Adrenal gland (tissue), 12 donors: ENCODE results near the gene ENPP6. TPM values are rescaled to one million over a fixed set of nuclear protein-coding genes. Genes with fewer than 3 reads are reported as not detected.

Experiments
- DNase-seq, 7 donors: peaks; one replicate each; pipeline ENCODE4 v3.0.0-alpha.2; 2019 to 2020
- H3K27ac ChIP-seq, 5 donors: fragments of 200-600 bp; sonication (generic) in 4 of 5; 1 replicate in 3 of 5; 2 replicates in 2 of 5; pipeline versions ENCODE4 v1.5.1 to v1.8.0; 2016 to 2020; ENCODE audit warnings: mild to moderate bottlenecking in 1 of 5
- H3K27me3 ChIP-seq: fragments of 200-600 bp; 2 replicates; pipeline ENCODE4 v1.8.0; 2021
- H3K36me3 ChIP-seq, 2 donors: fragments of 200-600 bp; replicated peaks in 1 of 2; 1 replicate in 1 of 2; 2 replicates in 1 of 2; pipeline versions ENCODE4 v1.5.1 to v1.8.0; 2018 to 2022
- H3K4me1 ChIP-seq, 2 donors: fragments of 200-600 bp; replicated peaks in 1 of 2; 1 replicate in 1 of 2; 2 replicates in 1 of 2; pipeline versions ENCODE4 v1.5.1 to v1.8.0; 2018 to 2021
- H3K4me3 ChIP-seq, 4 donors: fragments of 200-600 bp; sonication (generic) in 3 of 4; one replicate each; pipeline ENCODE4 v1.5.1; 2016 to 2018
- H3K9me3 ChIP-seq, 3 donors: fragments of 200-600 bp; sonication (generic) in 1 of 3; replicated peaks in 1 of 3; 1 replicate in 2 of 3; 2 replicates in 1 of 3; pipeline versions ENCODE4 v1.5.1 to v1.8.0; 2016 to 2021
- POLR2A ChIP-seq, 2 donors: fragments of 450-650 bp; IDR thresholded peaks; one replicate each; pipeline ENCODE4 v1.6.1; 2017; ENCODE audit warnings: antibody characterized with exemption in 2 of 2, mild to moderate bottlenecking in 2 of 2, moderate library complexity in 1 of 2
- WGBS, 4 donors: extraction: QIAGEN DNeasy Blood & Tissue Kit in 2 of 4; methylation state at CpG; one replicate each; pipeline versions ENCODE4 v1.1.5 to v1.1.7; 2013 to 2017; 5-methylcytosine and 5-hydroxymethylcytosine counted together
- intact Hi-C, 2 donors: fragments of 100-400 bp; cut with DNase I; formaldehyde crosslinking; loops; one replicate each; pipeline versions ENCODE4 v1.14.1 to v1.15.0; 2022 to 2023
- polyA plus RNA-seq, 3 donors: library from polyadenylated mRNA; stranded (reverse); fragments of 200-250 nt in 2 of 3; fragments of 350-450 nt in 1 of 3; fragmentation: Illumina TruSeq in 1 of 3; extraction: RNeasy Lipid Tissue Mini Kit (QIAGEN cat#74804) in 1 of 3; gene quantifications; one replicate each; pipeline ENCODE4 v1.2.3, GENCODE V29; 2013 to 2014
- total RNA-seq, 9 donors: library from RNA; depleted of rRNA in 4 of 9; stranded (reverse); fragments of >200 nt in 4 of 9; fragments of 120-200 nt in 1 of 9; fragmentation: NEBNext Ultra II Directional in 1 of 9; extraction: Animal tissue kit (Norgen Biotek cat#: 25700) in 1 of 9; gene quantifications; one replicate each; pipeline versions ENCODE4 v1.1.0 to v1.2.4, GENCODE V29; 2013 to 2023
- TF ChIP-seq, protein P1 (sequence below), 6 experiments: fragments of 450-650 bp in 4 of 6; fragments of 200-600 bp in 2 of 6; sonication (generic) in 1 of 6; IDR thresholded peaks; 1 replicate in 5 of 6; 2 replicates in 1 of 6; pipeline versions ENCODE4 v1.5.1 to v1.8.0; 2016 to 2021; ENCODE audit warnings: antibody characterized with exemption in 6 of 6, mild to moderate bottlenecking in 2 of 6, moderate library complexity in 1 of 6
- donor health status: healthy with polysubstance abuse.
- donor health status: Bipolar disorder and iron deficiency.
- donor health status: DM: yes; HTN: yes; CAD: no.
- donor health status: DM: no; HTN: no; CAD: no.
- donor health status: DM: no; HTN: no; CAD: no.
- donor health status: DM: yes; HTN: yes; CAD: no.

ENPP6 gene
- total and polyA plus RNA-seq, 12 donors = 0.18 to 11.3 (median 0.46) TPM; not detected in 1

GRCh38 chr4:184198190-184198589 is 19.5 kb downstream of the ENPP6 start:
- H3K27me3 ChIP-seq = no peaks in the 10 kb centered on the region
- no peaks in the 10 kb centered on the region for H3K4me1 ChIP-seq
- intact Hi-C loops = no loop called here
- TF ChIP-seq POLR2A (IDR thresholded peaks at IDR 0.05) = no peak
- TF ChIP-seq, protein P1, sequence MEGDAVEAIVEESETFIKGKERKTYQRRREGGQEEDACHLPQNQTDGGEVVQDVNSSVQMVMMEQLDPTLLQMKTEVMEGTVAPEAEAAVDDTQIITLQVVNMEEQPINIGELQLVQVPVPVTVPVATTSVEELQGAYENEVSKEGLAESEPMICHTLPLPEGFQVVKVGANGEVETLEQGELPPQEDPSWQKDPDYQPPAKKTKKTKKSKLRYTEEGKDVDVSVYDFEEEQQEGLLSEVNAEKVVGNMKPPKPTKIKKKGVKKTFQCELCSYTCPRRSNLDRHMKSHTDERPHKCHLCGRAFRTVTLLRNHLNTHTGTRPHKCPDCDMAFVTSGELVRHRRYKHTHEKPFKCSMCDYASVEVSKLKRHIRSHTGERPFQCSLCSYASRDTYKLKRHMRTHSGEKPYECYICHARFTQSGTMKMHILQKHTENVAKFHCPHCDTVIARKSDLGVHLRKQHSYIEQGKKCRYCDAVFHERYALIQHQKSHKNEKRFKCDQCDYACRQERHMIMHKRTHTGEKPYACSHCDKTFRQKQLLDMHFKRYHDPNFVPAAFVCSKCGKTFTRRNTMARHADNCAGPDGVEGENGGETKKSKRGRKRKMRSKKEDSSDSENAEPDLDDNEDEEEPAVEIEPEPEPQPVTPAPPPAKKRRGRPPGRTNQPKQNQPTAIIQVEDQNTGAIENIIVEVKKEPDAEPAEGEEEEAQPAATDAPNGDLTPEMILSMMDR (IDR thresholded peaks at IDR 0.05) = no peak
- H3K9me3 ChIP-seq = no peaks in the 10 kb centered on the region
- 69 to 90% (median 74%) methylated on average over 1 to 5 of the region's 5 CpGs for WGBS, 4 donors
- H3K36me3 ChIP-seq = no peaks in the 10 kb centered on the region
- no peak overlapping the region for H3K4me3 ChIP-seq
- DNase-seq = no peak
- no peak overlapping the region for H3K27ac ChIP-seq

GRCh38 chr4:184197536-184198082 is 20.1 kb downstream of the ENPP6 start:
- H3K27me3 ChIP-seq = no peaks in the 10 kb centered on the region
- no peaks in the 10 kb centered on the region for H3K4me1 ChIP-seq
- 89 to 93% (median 90%) methylated on average over 3 of the region's 3 CpGs for WGBS, 4 donors
- DNase-seq = no peak
- intact Hi-C loops = no loop called here
- TF ChIP-seq, protein P1 (IDR thresholded peaks at IDR 0.05) = no peak
- no peak for TF ChIP-seq POLR2A (IDR thresholded peaks at IDR 0.05)
- H3K4me3 ChIP-seq = no peak overlapping the region
- H3K9me3 ChIP-seq = no peaks in the 10 kb centered on the region
- no peak overlapping the region for H3K27ac ChIP-seq
- H3K36me3 ChIP-seq = no peaks in the 10 kb centered on the region

DNA sequence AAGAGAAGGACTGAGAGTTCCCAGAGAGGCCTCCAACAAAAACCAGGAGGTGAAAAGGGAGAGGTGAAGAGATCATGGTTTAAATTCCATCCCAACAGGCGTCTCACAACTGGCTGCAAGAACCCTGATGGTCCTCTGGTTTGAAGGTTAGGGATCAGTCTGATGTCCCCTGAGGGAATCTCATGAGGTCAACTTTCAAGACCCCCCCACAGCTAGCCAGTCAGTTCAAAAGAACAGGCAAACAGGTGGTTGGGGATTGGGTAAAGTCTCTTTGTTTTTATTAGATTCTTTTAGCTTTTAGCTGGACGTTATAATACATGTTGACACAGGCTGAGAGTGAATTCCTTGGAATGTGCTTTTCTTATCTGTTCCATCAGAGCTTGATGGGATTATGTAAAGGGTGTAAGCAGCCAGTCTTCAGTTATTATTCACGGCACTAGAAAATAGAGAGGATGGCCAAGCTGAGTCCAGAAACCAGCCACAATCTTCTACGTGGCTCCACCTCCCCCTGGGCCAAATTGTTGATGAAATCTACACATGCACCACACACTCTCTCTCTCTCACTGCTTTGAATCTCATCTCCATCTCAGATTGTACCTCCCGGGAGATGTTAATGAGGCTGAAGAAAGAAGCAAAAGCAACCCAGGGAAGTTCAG is 20.8 kb downstream of the ENPP6 start:
- Histone ChIP-seq H3K4me3 (no peak overlapping the region), H3K27me3 (no peaks in the 10 kb centered on the region), H3K9me3 (no peaks in the 10 kb centered on the region), H3K27ac (no peak overlapping the region), H3K4me1 (no peaks in the 10 kb centered on the region), H3K36me3 (no peaks in the 10 kb centered on the region)
- WGBS, 4 donors = 54 to 72% (median 63%) methylated on average over 5 of the region's 5 CpGs
- DNase-seq = no peak
- intact Hi-C loops = no loop called here
- TF ChIP-seq, protein P1 (IDR thresholded peaks at IDR 0.05) = no peak
- TF ChIP-seq POLR2A (IDR thresholded peaks at IDR 0.05) = no peak

DNA sequence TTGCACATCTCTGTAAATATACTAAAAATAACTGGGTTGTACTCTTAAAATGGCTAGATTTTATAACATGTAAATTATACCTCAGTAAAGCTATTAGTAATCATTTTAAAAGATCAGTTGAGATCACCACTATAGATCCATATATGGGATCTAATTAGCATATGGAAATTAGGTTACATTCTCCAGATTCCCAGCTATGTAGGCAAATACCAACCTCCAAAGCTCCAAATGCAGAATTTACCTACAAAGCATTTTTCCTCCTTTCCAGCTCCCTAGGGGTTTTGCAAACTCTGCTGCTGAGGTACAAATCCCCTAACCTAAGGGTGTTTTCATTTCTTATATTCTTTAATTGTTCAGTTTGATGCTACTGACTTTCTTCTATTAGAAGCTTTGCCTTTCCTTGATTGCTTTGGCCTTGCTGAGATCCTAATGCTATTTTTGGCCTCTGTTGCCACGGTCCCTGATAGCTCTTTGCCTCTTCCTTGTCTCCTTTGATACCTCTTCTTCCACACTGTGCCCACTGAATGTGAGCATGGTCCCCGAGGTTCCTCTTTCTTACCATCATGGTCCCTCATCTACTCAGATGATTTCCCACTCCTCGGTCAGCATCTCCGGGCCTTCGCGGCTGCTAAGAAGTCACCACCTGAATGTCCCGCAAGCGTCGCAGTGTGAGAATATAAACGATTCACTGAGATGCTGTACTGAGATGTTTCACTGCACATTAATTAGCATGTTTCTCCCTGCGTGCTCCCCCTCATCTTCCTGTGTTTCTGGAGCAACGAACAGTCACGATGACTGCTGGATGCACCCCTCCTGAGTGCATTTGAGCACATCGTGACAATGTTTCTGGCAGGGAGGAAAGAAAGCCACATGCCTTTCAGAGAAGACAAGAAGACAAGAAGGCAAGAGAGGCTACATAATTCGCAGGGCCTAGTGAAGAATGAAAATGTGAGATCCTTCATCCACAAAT is 23.8 kb downstream of the ENPP6 start:
- no peaks in the 10 kb centered on the region for H3K4me1 ChIP-seq
- no peaks in the 10 kb centered on the region for H3K27me3 ChIP-seq
- TF ChIP-seq POLR2A (IDR thresholded peaks at IDR 0.05) = no peak
- TF ChIP-seq, protein P1 (IDR thresholded peaks at IDR 0.05) = no peak
- H3K4me3 ChIP-seq = no peak overlapping the region
- no peak overlapping the region for H3K27ac ChIP-seq
- 82 to 87% (median 85%) methylated on average over 15 of the region's 15 CpGs for WGBS, 4 donors
- intact Hi-C loops = no loop called here
- H3K36me3 ChIP-seq = no peaks in the 10 kb centered on the region
- no peak for DNase-seq
- no peaks in the 10 kb centered on the region for H3K9me3 ChIP-seq
